SIG-M5 treated with dmso at 0.1 percent for 504 hours (cell line): Measurements from ENCODE around the gene AGR3.
A peak's percentile ranks its signal among the peaks of the same experiment; 100 is the strongest.
"Not testable (repeated sequence)": the region's sequence is repeated elsewhere in the genome, so short reads cannot be mapped to it uniquely, and the experiment has no call there.

Experiments
- DNase-seq: peaks from one replicate; lab custom pipeline; 2025; ENCODE audit not compliant: unreplicated experiment; lab: John Stamatoyannopoulos, UW

AGR3 gene

GRCh38 chr7:16891874-16892643, 10.3 kb upstream of the AGR3 start:
- no peak for DNase-seq

- peak; percentile 65 for DNase-seq
Measured at GRCh38 chr7:16891338-16891737, 9.6 kb upstream of the AGR3 start.

- DNase-seq, result no peak
Measured at GRCh38 chr7:16889851-16890415, 8.2 kb upstream of the AGR3 start.

- no peak for DNase-seq
Measured at GRCh38 chr7:16889305-16889704, 7.5 kb upstream of the AGR3 start.

- DNase-seq, result no peak
Measured at GRCh38 chr7:16883918-16884317, 2.1 kb upstream of the AGR3 start.

GRCh38 chr7:16880554-16880953, 1.2 kb downstream of the AGR3 start:
- DNase-seq, result no peak

GRCh38 chr7:16879181-16879580, 2.6 kb downstream of the AGR3 start:
- DNase-seq, result no peak

- no peak for DNase-seq
Measured at GRCh38 chr7:16875861-16876260, 5.9 kb downstream of the AGR3 start.

- DNase-seq, result no peak
Measured at GRCh38 chr7:16874066-16874465, 7.7 kb downstream of the AGR3 start.

- DNase-seq, result no peak
Measured at GRCh38 chr7:16867328-16867727, 14.5 kb downstream of the AGR3 start.

GRCh38 chr7:16853189-16853588, 28.6 kb downstream of the AGR3 start:
- not testable (repeated sequence) for DNase-seq

- DNase-seq, result no peak
Measured at GRCh38 chr7:16851829-16852228, 30.0 kb downstream of the AGR3 start.

- DNase-seq, result no peak
Measured at GRCh38 chr7:16850614-16851466, 30.9 kb downstream of the AGR3 start.

GRCh38 chr7:16849296-16850148, 32.3 kb downstream of the AGR3 start:
- DNase-seq, result no peak

GRCh38 chr7:16847381-16847860, 34.4 kb downstream of the AGR3 start:
- DNase-seq, result peak; percentile 67

GRCh38 chr7:16846601-16847165, 35.1 kb downstream of the AGR3 start:
- DNase-seq, result no peak

GRCh38 chr7:16845746-16846145, 36.0 kb downstream of the AGR3 start:
- no peak for DNase-seq

GRCh38 chr7:16841681-16842080, 40.1 kb downstream of the AGR3 start:
- no peak for DNase-seq

- DNase-seq, result no peak
Measured at GRCh38 chr7:16840094-16840493, 41.7 kb downstream of the AGR3 start.

GRCh38 chr7:16839646-16840045, 42.1 kb downstream of the AGR3 start:
- DNase-seq, result no peak

GRCh38 chr7:16838891-16839290, 42.9 kb downstream of the AGR3 start:
- DNase-seq, result no peak
